A673 (cell line): ENCODE results near the gene TAGLN2.

Source experiments
- EZH2 ChIP-seq: fragments of 200-600 bp; sonication (generic); IDR thresholded peaks from 2 replicates; pipeline ENCODE4 v1.6.1; 2017; ENCODE audit warnings: borderline replicate concordance, low read depth, mild to moderate bottlenecking, mixed read lengths, antibody characterized with exemption, low read length; ENCODE audit not compliant: poor library complexity, severe bottlenecking
- TF ChIP-seq, protein P1 (sequence below): fragments of 300-800, 200-600 bp; sonication (generic); conservative IDR thresholded peaks from 2 replicates; pipeline ENCODE4 v1.5.1; 2017; ENCODE audit warnings: low read depth, mild to moderate bottlenecking, antibody characterized with exemption, low read length, moderate library complexity, mixed read lengths

DNA sequence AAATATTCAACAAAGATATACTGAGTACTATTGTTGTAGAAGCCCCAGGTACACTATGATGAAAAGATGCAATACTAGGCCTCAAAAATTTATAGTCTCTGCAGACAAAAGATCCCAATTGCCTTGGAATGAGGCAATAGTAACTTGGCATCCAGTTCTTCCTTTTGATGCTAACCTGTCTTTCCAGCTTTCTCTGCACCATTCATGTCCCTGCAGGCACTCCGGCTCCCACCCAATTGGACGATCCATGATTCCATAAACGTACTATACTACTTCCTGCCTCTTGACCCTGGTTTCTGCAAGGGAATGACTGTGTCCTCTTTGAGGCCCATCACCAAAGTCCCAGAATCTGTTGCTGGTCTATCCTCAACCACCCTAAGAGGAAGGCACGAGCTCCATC, 8.0 kb upstream of the TAGLN2 start:
- TF ChIP-seq, protein P1, sequence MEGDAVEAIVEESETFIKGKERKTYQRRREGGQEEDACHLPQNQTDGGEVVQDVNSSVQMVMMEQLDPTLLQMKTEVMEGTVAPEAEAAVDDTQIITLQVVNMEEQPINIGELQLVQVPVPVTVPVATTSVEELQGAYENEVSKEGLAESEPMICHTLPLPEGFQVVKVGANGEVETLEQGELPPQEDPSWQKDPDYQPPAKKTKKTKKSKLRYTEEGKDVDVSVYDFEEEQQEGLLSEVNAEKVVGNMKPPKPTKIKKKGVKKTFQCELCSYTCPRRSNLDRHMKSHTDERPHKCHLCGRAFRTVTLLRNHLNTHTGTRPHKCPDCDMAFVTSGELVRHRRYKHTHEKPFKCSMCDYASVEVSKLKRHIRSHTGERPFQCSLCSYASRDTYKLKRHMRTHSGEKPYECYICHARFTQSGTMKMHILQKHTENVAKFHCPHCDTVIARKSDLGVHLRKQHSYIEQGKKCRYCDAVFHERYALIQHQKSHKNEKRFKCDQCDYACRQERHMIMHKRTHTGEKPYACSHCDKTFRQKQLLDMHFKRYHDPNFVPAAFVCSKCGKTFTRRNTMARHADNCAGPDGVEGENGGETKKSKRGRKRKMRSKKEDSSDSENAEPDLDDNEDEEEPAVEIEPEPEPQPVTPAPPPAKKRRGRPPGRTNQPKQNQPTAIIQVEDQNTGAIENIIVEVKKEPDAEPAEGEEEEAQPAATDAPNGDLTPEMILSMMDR, result no peak
- TF ChIP-seq EZH2, result no peak
